ENCODE measurements around the gene COG5.

DNA sequence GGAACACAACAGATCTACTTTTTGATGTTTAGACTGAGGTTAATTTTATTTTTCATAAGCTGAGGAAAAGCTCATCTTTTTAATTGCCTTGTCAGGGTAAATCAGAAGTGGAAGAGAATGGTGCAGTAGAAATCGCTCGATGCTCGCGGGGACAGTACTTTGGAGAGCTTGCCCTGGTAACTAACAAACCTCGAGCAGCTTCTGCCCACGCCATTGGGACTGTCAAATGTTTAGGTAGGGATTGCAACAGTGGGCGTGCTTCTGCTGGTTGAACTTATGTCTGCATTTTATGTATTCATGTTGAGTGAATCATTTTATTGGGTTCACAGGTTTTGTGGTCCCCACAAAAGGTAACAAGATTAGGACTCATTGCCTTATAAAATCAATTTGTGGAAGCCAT is 406.6 kb downstream of the COG5 start:
- TF ChIP-seq GATA2 (IDR thresholded peaks at IDR 0.05; ENCODE audit: low read depth, low read length) (no peak), GATA3 (IDR thresholded peaks at IDR 0.05; ENCODE audit: low read depth, low read length) (no peak)
